Large intestine (tissue), 3 donors: ENCODE data around the gene AK5. TPM values are rescaled to one million over a fixed set of nuclear protein-coding genes. Genes with fewer than 3 reads are reported as not detected.

ENCODE experiments used
- DNase-seq, 2 donors: peaks; one replicate each; pipeline versions ENCODE4 v3.0.0 to v3.0.0-alpha.2; 2013
- H3K27ac ChIP-seq: one replicate; pipeline ENCODE4 v1.5.1; 2013; ENCODE audit warnings: low read length
- H3K27me3 ChIP-seq: 2 replicates; pipeline ENCODE4 v1.6.1; 2013; ENCODE audit warnings: low read length; ENCODE audit not compliant: control insufficient read depth, insufficient read depth
- H3K36me3 ChIP-seq: 2 replicates; pipeline ENCODE4 v1.6.1; 2013; ENCODE audit warnings: low read length; ENCODE audit not compliant: control insufficient read depth, insufficient read depth
- H3K4me1 ChIP-seq: one replicate; pipeline ENCODE4 v1.6.1; 2013; ENCODE audit warnings: low read length; ENCODE audit not compliant: control insufficient read depth, insufficient read depth
- H3K4me3 ChIP-seq: one replicate; pipeline ENCODE4 v1.5.1; 2013; ENCODE audit warnings: low read length
- H3K9me3 ChIP-seq: one replicate; pipeline ENCODE4 v1.6.1; 2013; ENCODE audit warnings: mild to moderate bottlenecking, low read depth, low read length, moderate library complexity; ENCODE audit not compliant: control insufficient read depth
- WGBS: methylation state at CpG from one replicate; pipeline ENCODE4 v1.1.5; 2013; ENCODE audit warnings: low lambda C conversion rate; ENCODE audit not compliant: insufficient coverage; 5-methylcytosine and 5-hydroxymethylcytosine counted together
- polyA plus RNA-seq: library from polyadenylated mRNA; unstranded; fragments of 120-200 nt; gene quantifications from one replicate; pipeline ENCODE4 v1.2.1, GENCODE V29; 2013

Gene AK5
- polyA plus RNA-seq, 1 donor: 4.2 TPM

- no peaks in the 10 kb centered on the region for H3K36me3 ChIP-seq
- H3K9me3 ChIP-seq: no peaks in the 10 kb centered on the region
- H3K27ac ChIP-seq: no peak overlapping the region
- no peak overlapping the region for H3K4me3 ChIP-seq
- no peak for DNase-seq
- no peaks in the 10 kb centered on the region for H3K4me1 ChIP-seq
- H3K27me3 ChIP-seq: no peaks in the 10 kb centered on the region
- 93% methylated on average over 3 of the region's 3 CpGs for WGBS
Measured at GRCh38 chr1:77433934-77434333, 152.1 kb downstream of the AK5 start.

DNA sequence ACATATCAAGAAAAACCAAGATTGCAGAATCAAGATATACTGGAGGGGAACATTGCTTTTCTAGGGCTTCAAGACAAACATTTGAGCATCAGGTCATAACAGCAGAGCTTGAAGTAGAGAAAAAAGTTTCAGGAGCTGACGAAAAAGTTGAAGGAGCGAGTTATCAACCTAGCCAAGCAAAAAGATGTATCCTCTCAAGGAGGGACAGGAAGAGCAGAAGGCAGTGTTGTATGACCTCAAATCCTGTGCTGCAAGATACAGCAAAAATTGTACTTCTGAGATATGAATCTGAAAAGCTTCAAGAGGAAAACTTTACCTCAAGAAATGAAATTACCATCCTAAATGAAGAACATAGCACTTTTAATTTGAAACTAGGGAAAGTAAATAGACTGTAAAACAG, 153.1 kb downstream of the AK5 start:
- Histone ChIP-seq H3K4me3 (no peak overlapping the region), H3K4me1 (no peaks in the 10 kb centered on the region), H3K36me3 (no peaks in the 10 kb centered on the region), H3K27me3 (no peaks in the 10 kb centered on the region), H3K9me3 (no peaks in the 10 kb centered on the region), H3K27ac (no peak overlapping the region)
- DNase-seq: no peak
- WGBS: no CpG with 5 or more reads among the region's 2 CpGs

- H3K27ac ChIP-seq: no peak overlapping the region
- WGBS: no CpG with 5 or more reads among the region's 4 CpGs
- DNase-seq: no peak
- H3K36me3 ChIP-seq: no peaks in the 10 kb centered on the region
- H3K9me3 ChIP-seq: no peaks in the 10 kb centered on the region
- no peaks in the 10 kb centered on the region for H3K27me3 ChIP-seq
- no peaks in the 10 kb centered on the region for H3K4me1 ChIP-seq
- H3K4me3 ChIP-seq: no peak overlapping the region
Measured at GRCh38 chr1:77438236-77438913, 156.6 kb downstream of the AK5 start.

GRCh38 chr1:77446841-77447555, 165.2 kb downstream of the AK5 start:
- no peaks in the 10 kb centered on the region for H3K9me3 ChIP-seq
- H3K4me1 ChIP-seq: no peaks in the 10 kb centered on the region
- H3K27ac ChIP-seq: no peak overlapping the region
- H3K27me3 ChIP-seq: no peaks in the 10 kb centered on the region
- H3K36me3 ChIP-seq: no peaks in the 10 kb centered on the region
- no peak for DNase-seq
- WGBS: 100% methylated on average over 3 of the region's 4 CpGs
- no peak overlapping the region for H3K4me3 ChIP-seq

DNA sequence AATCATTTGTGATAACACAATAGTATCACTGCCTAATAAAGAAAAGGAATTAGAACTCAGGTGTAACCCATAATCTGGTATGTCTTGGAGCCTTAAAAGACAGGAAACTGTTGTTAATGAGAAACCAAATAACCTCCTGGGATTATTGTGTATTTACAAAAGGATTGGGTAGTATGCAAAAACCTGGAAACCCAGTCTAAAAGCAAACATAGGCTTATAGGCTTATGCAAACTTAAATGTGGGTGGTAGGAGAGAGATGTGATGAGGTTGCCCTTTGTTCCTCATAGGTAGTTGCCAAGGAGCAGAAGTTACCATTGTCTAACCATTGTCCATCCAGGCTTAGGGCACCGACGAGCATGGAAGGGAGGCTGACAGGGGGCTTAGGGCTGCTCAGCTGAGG, 165.8 kb downstream of the AK5 start:
- H3K4me3 ChIP-seq: no peak overlapping the region
- no peak overlapping the region for H3K27ac ChIP-seq
- WGBS: no CpG with 5 or more reads among the region's 2 CpGs
- no peaks in the 10 kb centered on the region for H3K36me3 ChIP-seq
- DNase-seq: no peak
- H3K27me3 ChIP-seq: no peaks in the 10 kb centered on the region
- no peaks in the 10 kb centered on the region for H3K4me1 ChIP-seq
- H3K9me3 ChIP-seq: no peaks in the 10 kb centered on the region

DNA sequence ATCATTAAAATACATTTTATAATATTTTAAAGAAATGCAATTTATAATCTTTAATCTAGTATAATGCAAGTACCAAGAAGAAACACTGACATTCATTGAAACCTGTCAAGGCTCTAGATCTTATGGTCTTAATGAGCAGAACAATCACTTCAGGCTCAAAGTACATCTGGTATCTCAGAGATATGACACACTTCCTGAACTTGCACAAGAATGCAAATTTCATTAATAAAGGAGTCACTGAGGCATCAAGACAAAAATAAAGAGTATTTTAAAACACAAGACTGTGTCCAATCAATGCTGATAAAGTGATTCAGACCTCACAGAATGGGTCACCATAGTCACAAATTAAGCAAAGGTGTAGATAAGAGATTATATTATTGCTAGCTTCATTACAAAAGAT, 178.1 kb downstream of the AK5 start:
- peak overlapping the region; percentile 43 for H3K27ac ChIP-seq
- peak; percentile 62 to 81 for DNase-seq

GRCh38 chr1:77461691-77462090, 179.9 kb downstream of the AK5 start:
- H3K4me3 ChIP-seq: no peak overlapping the region
- no peak overlapping the region for H3K27ac ChIP-seq
- no peaks in the 10 kb centered on the region for H3K27me3 ChIP-seq
- no peaks in the 10 kb centered on the region for H3K9me3 ChIP-seq
- no peaks in the 10 kb centered on the region for H3K36me3 ChIP-seq
- no peak for DNase-seq
- H3K4me1 ChIP-seq: peaks cover 14% of the 10 kb centered on the region
- 86% methylated on average over 1 of the region's 4 CpGs for WGBS

More for the DNA sequence above, 178.1 kb downstream of the AK5 start:
- Histone ChIP-seq H3K4me3 (no peak overlapping the region), H3K27me3 (no peaks in the 10 kb centered on the region), H3K4me1 (peaks cover 10% of the 10 kb centered on the region), H3K36me3 (no peaks in the 10 kb centered on the region), H3K9me3 (no peaks in the 10 kb centered on the region)

DNA sequence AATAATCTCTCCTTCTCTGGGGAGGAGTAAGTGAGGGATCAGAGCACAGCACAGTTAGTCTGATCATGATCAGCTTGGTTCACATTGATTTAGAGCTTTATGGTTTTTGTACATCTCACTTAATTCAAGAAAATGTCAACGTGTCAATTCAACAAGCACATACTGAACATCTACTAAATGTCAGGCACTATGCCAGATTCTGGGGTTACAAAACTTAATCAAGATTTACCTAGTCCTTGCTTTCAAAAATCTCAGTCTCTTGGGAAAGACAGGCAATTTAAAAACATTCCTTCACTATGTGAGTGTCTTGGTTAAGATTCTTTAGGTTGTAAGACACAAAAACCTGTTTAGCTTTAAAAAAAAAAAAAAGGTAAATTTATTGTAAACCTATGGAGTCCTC, 181.4 kb downstream of the AK5 start:
- Histone ChIP-seq H3K9me3 (no peaks in the 10 kb centered on the region), H3K4me1 (peaks cover 19% of the 10 kb centered on the region), H3K27ac (no peak overlapping the region), H3K27me3 (no peaks in the 10 kb centered on the region), H3K36me3 (no peaks in the 10 kb centered on the region), H3K4me3 (no peak overlapping the region)
- no peak for DNase-seq
- no CpG with 5 or more reads among the region's 1 CpG for WGBS

DNA sequence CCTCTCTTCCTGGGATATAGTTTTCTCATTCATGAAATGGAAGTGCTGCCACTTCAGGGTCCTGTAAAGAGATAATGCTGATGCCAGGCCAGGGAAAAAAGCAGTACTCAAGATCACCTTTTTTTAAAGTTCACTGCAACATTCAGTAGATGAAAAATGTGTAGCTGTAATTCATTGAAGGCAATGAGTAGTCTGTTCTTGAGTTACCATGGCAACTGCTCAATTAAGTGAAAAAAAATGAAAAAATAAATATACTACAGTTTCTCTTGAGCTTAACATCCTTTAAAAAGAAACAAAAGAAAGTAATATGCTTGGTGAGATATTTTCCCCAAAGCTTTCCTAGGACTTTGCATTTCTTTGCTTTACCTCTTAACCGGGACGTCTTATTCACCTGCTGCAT, 183.3 kb downstream of the AK5 start:
- H3K27ac ChIP-seq: no peak overlapping the region
- no peaks in the 10 kb centered on the region for H3K36me3 ChIP-seq
- H3K27me3 ChIP-seq: no peaks in the 10 kb centered on the region
- DNase-seq: no peak
- H3K4me3 ChIP-seq: no peak overlapping the region
- no peaks in the 10 kb centered on the region for H3K9me3 ChIP-seq
- WGBS: 100% methylated on average over 2 of the region's 2 CpGs
- peaks cover 10% of the 10 kb centered on the region for H3K4me1 ChIP-seq

GRCh38 chr1:77465922-77466321, 184.1 kb downstream of the AK5 start:
- no peak overlapping the region for H3K4me3 ChIP-seq
- no peaks in the 10 kb centered on the region for H3K36me3 ChIP-seq
- DNase-seq: no peak
- H3K9me3 ChIP-seq: no peaks in the 10 kb centered on the region
- no peaks in the 10 kb centered on the region for H3K27me3 ChIP-seq
- peaks cover 10% of the 10 kb centered on the region for H3K4me1 ChIP-seq
- WGBS: 100% methylated on average over 3 of the region's 5 CpGs
- no peak overlapping the region for H3K27ac ChIP-seq
